ENCODE measurements around the gene GAL.
"Not testable (repeated sequence)": the region's sequence is repeated elsewhere in the genome, so short reads cannot be mapped to it uniquely, and the experiment has no call there.

Gene GAL, protein sequence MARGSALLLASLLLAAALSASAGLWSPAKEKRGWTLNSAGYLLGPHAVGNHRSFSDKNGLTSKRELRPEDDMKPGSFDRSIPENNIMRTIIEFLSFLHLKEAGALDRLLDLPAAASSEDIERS

DNA sequence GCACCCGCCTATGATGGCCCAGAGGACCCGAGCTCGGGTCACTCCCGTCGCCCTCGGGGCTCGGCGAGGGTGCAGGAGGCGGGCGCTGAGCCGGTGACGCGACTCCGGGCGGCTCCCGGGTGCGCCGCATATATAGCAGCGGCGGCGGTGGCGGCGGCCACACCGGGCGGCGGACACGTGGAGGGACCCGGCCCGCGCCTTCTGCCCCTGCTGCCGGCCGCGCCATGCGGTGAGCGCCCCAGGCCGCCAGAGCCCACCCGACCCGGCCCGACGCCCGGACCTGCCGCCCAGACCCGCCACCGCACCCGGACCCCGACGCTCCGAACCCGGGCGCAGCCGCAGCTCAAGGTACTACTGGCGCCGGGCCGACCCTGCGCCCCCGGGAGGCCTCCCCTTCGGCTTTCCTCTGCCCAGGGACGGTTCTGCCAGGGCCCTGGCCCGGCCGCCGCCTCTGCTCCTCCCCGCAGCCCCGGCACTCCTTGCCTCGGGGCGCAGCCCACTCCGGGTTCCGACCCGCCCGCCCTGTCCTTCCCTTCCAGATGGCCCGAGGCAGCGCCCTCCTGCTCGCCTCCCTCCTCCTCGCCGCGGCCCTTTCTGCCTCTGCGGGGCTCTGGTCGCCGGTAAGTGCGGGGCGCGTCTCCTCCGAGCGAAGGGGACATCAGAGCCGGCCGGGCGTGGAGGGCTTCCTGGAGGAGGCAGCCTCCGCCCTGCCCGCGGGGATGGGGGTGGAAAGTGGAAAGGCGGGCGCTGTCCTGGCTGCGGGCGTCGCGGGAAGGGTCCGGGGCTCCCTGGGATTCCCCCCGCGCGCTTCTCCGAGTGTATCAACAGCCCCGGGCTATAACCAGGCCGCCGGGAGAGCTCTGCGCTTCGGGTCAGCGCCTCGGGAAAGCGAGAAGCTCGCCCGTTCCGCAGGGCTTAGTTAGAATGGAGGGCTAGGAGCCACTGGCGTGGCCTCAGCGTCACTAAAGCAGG lies at the start of gene GAL:
Gene GAL (plus strand): TSS at position 160 of the 972 bp plus-strand sequence. CDS start 380 bp downstream, at position 540.
- DNase-seq (ENCODE audit: low spot score), result no peak

- not testable (repeated sequence) for DNase-seq (ENCODE audit: low spot score)
Observed at GRCh38 chr11:68634606-68635005, 49.7 kb upstream of the GAL start.

DNA sequence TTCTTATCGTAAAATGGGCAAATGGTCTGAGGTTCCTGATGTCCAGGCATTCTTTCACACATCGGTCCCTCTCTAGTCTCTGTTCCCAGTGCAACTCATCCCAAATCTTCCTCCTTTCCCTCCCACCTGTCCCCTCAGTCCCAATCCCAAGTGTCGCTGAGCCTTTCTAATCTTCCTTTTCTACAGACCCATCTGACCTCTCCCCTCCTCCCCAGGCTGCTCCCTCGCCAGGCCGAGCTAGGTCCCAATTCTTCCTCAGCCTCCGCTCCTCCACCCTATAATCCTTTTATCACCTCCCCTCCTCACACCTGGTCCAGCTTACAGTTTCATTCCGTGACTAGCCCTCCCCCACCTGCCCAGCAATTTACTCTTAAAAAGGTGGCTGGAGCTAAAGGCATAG lies 49.2 kb upstream of the GAL start:
- DNase-seq (ENCODE audit: low spot score), result not testable (repeated sequence)

- not testable (repeated sequence) for DNase-seq (ENCODE audit: low spot score)
Observed at GRCh38 chr11:68635883-68636282, 48.5 kb upstream of the GAL start.

- not testable (repeated sequence) for DNase-seq (ENCODE audit: low spot score)
Observed at GRCh38 chr11:68639322-68639721, 45.0 kb upstream of the GAL start.

DNA sequence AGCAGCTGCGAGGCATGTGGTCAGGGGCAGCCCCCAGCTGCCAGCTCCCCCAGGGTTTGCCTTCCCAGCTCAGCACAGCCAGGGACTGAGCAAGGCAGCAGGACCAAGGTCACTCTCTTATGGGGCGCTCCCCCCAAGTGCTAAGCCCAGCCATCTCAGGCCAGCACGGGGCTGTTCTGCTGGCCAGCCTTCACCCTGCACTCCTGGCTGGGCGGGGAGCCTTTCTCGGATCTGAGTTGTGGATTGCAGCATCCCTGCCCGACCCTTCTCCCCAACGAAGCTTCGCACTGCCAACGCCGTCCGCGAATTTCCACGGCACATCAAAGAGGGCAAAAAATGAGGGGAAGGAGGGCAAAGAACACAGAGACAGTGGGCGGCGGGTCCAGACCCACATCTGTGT lies 42.5 kb upstream of the GAL start:
- no peak for DNase-seq (ENCODE audit: low spot score)

DNA sequence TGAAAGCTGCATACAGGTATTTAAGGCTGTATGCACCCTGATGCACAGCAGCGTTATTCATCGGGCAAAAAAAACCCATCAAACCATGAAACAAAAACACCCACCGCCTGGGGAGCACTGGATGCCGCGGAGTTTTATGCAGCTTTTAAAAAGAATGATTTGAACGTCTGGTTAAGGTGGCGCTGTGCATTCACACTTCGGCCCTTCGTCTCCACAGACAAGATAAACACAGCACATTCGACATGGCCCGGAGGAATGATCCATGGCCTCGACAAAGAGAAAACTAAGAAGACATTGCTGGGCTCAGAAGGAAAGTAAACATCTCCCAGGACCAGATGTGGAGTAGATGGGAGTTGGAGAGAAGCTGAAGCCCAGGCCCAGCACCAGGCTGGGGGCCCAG lies 40.8 kb upstream of the GAL start:
- no peak for DNase-seq (ENCODE audit: low spot score)

DNA sequence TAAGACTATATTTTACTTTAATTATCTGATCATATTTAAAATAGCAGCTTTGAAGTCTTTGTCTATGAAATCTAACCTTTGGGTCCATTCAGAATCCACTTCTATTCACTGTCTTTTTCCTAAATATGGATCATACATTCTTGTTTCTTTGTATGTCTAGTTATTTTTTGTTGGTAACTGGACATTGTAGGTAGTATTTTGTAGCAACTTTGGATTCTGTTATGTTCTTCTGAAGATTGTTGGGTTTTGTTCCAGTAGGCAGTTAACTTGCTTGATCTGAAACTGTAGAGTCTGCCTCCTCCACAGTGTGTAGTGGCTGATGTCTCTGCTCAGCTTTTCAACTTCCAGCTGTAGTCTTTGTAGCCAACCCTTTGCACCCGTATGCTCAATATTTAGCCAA lies 37.5 kb upstream of the GAL start:
- DNase-seq (ENCODE audit: low spot score), result no peak

- no peak for DNase-seq (ENCODE audit: low spot score)
Observed at GRCh38 chr11:68649851-68650555, 34.3 kb upstream of the GAL start.

DNA sequence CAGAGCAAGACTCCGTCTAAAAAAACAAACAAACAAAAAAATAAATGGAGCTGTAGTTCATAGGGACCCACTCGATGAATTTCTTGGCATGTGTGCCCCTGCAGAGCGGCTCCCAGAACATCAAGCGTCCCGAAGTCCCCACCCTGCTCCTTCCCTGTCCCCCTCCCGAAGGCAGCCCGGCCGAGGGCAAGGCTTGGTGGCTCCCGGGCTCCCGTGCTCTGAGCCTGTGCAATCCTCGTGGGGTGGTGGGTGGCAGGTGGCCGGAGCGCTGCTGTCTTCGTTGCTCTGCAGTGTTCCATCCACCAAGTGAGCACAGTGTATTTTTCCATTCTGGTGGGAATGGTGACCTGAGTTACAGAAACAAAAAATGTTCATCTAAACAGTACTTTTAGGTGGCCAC lies 33.5 kb upstream of the GAL start:
- DNase-seq (ENCODE audit: low spot score), result no peak

DNA sequence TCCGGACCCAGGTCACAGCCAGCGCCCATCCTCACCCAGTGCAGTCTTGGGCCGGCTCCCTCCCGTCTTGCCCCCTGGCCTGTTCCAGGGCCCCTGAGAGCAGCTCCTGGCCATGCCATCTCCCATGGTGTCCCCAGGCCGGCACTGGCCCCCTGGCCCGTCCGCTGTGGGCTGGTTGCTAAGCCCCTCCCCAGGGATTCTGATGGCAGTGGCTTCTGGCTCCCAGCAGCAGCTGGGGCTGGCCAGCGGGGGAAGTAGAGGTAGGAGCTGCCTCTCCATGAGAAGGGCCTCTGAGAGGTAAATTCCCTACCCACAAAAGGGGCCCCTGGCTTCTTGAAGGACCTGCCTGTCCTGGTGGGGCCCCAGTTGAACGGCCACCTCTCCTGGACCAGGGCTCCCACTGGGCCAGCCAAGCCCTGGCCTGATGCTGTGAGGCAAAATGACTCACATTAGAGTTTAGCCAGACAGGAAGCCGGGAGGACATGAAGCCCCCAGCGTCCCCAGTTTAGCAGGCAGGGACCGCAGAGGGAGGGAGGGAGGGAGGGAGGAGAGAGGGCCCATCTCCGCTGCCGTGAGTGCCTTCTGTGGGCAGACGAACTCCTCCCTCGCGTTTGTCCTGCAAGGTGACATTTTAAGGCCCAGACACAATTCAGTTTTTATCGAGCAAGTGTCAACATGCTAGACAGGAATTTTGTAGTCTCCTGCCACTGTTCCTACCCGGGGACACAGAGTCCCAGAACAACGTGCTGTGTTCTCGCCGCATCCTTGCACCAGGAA lies 32.9 kb upstream of the GAL start:
- DNase-seq (ENCODE audit: low spot score), result no peak

- DNase-seq (ENCODE audit: low spot score), result no peak
Observed at GRCh38 chr11:68651985-68652682, 32.2 kb upstream of the GAL start.

- no peak for DNase-seq (ENCODE audit: low spot score)
Observed at GRCh38 chr11:68652683-68653156, 31.6 kb upstream of the GAL start.

DNA sequence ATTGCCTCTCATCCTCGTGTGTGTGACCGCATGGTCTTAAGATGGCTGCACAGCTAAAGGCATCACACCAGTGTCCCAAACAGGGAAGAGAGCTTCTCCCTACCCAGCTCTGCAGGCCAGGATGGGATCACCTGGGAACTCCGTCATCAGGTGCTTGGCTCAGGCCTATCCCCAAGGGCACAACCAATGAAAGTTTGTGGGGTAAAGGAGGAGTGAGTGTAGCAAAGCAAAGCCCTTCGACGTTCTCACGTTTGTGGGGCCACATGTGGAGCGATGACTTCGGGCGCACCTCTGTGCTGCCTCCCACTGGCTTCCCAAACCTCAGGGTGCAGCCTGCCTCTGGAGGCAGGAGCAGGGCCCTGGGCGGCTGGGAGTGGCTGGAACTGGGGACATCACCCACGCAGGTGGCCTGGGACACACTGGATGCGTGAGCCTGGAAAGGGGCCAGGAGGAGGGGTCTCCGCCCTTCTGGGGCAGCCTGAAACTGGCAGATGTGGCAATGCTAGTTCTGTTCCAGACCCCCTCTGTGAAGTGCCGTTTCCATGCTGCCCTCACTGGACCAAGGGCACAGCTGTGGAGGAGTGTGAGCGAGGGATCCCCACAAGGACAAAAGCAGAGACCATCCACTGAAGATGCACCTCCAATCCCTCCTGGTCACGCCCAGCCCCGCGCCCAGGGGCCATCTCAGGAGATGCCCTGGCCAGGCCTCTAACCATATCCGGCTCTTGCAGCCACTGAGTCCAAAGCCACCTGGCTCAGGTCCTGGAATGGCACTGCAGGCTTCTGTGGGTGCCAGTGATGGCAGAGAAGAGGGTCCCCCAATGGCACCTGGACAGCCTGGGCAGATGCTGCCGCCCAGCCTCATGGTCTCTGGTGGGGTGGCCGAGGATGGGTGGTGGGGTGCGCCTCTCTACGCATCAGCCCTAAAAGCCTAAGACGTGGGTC lies 30.6 kb upstream of the GAL start:
- DNase-seq (ENCODE audit: low spot score), result no peak

DNA sequence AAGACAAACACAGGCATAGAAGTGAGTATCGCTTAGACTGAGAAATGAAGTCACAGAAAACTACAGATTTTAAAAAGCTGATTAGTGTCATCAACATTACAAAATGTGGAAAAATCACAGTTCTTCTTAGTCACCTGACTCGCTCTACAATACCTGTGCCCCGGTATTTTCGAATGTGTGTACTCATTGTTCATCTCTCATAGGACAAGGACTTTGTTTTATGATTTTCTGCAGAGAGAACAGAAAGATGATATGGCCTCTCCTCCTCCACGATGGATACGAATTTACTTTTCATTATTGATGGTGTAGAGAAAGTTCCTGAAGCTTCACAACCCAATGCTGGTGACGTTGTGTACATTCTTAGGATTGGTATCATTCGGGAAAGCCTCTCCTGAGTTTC lies 29.4 kb upstream of the GAL start:
- no peak for DNase-seq (ENCODE audit: low spot score)

DNA sequence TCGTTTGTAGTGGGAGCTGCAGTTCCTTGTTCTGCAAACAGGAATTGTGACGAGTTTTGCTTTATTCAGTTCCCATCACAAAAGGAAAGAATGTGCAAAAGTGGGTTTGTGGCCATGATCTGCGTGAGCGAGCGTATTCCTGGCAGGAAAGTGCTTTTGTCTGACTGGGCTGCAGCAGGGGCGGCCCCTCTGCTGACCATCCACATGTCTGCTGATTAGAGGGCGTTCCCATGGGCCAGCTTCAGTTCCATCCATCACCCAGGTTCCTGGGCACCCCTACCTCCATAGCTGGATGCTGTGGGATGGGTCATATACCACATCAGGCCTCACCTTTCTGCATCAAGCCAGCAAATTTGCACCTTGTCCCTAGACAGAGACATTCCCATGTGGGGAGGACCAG lies 28.9 kb upstream of the GAL start:
- no peak for DNase-seq (ENCODE audit: low spot score)

DNA sequence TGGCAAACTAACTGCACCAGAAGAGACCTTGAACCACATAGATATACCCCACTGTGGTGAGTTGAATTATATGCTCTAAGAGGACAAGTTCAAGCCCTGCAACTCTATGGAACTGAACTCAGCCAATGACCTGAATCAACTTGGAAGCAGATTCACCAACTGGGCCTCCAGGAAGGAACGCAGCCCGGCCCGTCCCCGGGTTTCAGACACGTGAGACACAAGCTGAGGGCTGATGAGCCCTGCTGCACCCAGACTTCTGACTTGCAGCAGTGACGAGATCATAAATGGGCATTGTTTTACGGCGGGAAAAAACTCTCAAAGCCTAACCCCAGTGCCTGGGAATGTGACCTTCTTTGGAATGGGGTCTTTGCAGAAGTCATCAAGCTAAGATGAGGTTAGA lies 28.5 kb upstream of the GAL start:
- DNase-seq (ENCODE audit: low spot score), result no peak

DNA sequence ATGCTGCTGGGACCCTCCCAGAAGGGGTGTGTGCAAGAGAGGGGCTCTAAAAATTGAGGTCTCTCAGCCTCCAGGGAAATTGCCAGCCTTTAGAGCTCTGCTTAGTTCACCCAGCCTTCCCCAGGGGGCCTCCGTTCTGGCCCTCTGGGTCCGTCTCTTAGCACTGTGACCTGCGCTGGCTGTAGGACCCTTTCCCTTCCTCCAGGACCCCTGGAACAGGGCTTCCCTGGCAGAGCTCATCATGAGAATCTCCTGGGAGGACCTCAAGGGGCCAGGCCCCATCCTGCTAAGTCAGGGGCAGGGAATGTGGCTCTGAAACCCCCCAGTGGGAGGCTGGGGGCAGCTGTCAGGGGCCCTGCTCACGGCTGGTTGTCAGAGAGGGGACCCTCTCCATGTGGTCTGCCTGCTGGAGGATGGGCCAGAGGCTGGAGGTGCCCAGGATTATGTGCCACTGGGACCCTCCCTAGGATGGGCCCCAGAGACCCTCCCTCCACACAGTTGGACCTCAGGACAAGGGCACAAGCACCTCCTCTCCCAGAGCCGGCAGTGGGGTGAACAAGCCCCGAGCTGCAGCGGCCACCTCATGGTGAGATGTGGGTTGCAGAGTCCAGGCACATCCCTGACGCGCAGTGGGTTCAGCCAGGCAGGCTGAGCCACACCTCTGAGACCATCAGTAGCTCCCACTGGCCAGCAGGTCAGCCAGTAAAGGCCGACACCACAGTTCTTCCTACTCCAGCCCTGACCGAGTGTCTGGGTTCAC lies 27.1 kb upstream of the GAL start:
- no peak for DNase-seq (ENCODE audit: low spot score)

DNA sequence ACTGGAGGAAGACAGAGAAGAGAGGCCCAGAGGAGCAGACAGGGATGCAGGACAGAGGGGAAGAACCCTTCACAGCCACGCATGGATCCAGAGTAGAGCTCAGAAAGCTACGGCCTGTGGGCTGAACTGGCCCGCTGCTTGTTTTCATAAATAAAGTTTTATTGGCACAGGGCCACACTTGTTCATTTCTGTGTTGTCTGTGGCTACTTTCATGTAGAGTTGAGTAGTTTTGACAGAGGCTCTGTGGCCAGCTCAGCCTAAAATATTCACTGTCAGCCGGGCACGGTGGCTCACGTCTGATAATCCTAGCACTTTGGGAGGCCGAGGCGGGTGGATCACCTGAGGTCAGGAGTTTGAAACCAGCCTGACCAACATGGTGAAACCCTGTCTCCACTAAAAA lies 26.2 kb upstream of the GAL start:
- no peak for DNase-seq (ENCODE audit: low spot score)

DNA sequence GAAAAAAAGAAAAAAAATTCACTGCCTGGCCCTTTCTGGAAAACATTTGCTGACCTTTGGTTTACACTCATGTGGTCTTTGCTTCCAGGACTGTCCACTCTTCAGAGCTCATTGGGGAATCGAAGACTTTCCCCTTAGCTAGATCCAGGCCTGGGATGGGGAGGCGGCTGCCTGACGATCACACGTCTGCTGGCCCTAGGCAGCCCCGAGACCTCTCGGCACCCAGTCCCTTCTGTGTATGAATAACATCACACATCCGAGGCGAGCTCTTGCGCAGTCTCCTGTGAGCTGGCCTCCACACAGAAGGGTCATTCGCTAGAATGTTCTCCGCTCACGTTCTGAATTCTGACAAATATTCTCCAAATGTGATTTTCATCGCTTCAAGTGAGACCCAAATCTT lies 25.7 kb upstream of the GAL start:
- DNase-seq (ENCODE audit: low spot score), result no peak

All from hematopoietic multipotent progenitor cell treated with erythropoietin and hydrocortisone succinate and interleukin-3 and kit ligand, for 17 days (in vitro differentiated cells).